Thyroid gland (tissue), 4 donors: Measurements from ENCODE around the gene HNRNPA3. TPM values are rescaled to one million over a fixed set of nuclear protein-coding genes. Genes with fewer than 3 reads are reported as not detected.

Experiments
- DNase-seq, 2 donors: peaks; one replicate each; pipeline ENCODE4 v3.0.0-alpha.2; 2019
- H3K27ac ChIP-seq, 3 donors: fragments of 200-600 bp; sonication (generic); 1 replicate in 2 of 3; 2 replicates in 1 of 3; pipeline ENCODE4 v1.5.1; 2016 to 2019; ENCODE audit warnings: mild to moderate bottlenecking in 1 of 3, moderate library complexity in 1 of 3
- H3K27me3 ChIP-seq: fragments of 200-600 bp; sonication (generic); one replicate; pipeline ENCODE4 v1.5.1; 2019
- H3K36me3 ChIP-seq, 2 donors: fragments of 200-600 bp; sonication (generic); one replicate each; pipeline ENCODE4 v1.5.1; 2016 to 2019
- H3K4me1 ChIP-seq, 2 donors: fragments of 200-600 bp; sonication (generic); one replicate each; pipeline ENCODE4 v1.5.1; 2017 to 2019
- H3K4me3 ChIP-seq, 3 donors: fragments of 200-600 bp; sonication (generic); replicated peaks in 1 of 3; 1 replicate in 2 of 3; 2 replicates in 1 of 3; pipeline ENCODE4 v1.5.1; 2016; ENCODE audit warnings: mild to moderate bottlenecking in 1 of 3
- H3K9me3 ChIP-seq: fragments of 200-600 bp; sonication (generic); one replicate; pipeline ENCODE4 v1.5.1; 2017
- CTCF ChIP-seq, 6 experiments: fragments of 200-600 bp in 3 of 6; fragments of 450-650 bp in 3 of 6; sonication (generic) in 3 of 6; IDR thresholded peaks; one replicate each; pipeline ENCODE4 v1.5.1; 2016 to 2019; ENCODE audit warnings: antibody characterized with exemption in 6 of 6, mild to moderate bottlenecking in 2 of 6, inconsistent platforms in 1 of 6, moderate library complexity in 1 of 6
- POLR2A ChIP-seq, 2 donors: fragments of 450-650 bp; IDR thresholded peaks; one replicate each; pipeline ENCODE4 v1.6.1; 2017; ENCODE audit warnings: antibody characterized with exemption in 2 of 2, mild to moderate bottlenecking in 2 of 2, moderate library complexity in 1 of 2
- WGBS, 2 donors: methylation state at CpG; one replicate each; pipeline ENCODE4 v1.1.5; 2017; 5-methylcytosine and 5-hydroxymethylcytosine counted together
- intact Hi-C: fragments of 100-400 bp; cut with DNase I; formaldehyde crosslinking; loops from one replicate; pipeline ENCODE4 v1.15.1; 2023
- total RNA-seq, 4 donors: library from RNA; depleted of rRNA; stranded (reverse); fragments of >200 nt; gene quantifications; one replicate each; pipeline ENCODE4 v1.2.3, GENCODE V29; 2016

HNRNPA3 gene
- 100 to 1,000 TPM in 1 of 4 donors, 10 to 100 TPM in 3; 80.3 to 115 (median 82.3) TPM for total RNA-seq

GRCh38 chr2:177212106-177212890 is at the start of gene HNRNPA3:
Gene HNRNPA3 (plus strand): TSS chr2:177212794. CDS start chr2:177212800, 6 bp downstream.
- Histone ChIP-seq H3K4me1 (peaks cover 35 to 41% of the 10 kb centered on the region in 2 donors), H3K27ac (peak within 1 kb of the TSS; percentile 99 to 100 (median 100)), H3K36me3 (peaks cover 15 to 17% of the 10 kb centered on the region in 2 donors), H3K4me3 (peak within 1 kb of the TSS; percentile 82 to 95 (median 82)), H3K27me3 (no peaks in the 10 kb centered on the region), H3K9me3 (no peaks in the 10 kb centered on the region)
- TF ChIP-seq CTCF (IDR thresholded peaks at IDR 0.05) (peak in 1 of 6 experiments; percentile 22), POLR2A (IDR thresholded peaks at IDR 0.05) (peak; percentile 78 to 97)
- peak; percentile 99 for DNase-seq
- 1% methylated on average over 50 to 57 of the region's 74 CpGs for WGBS, 2 donors
- intact Hi-C loops: loop anchor here (5.0 to 10.0 kb wide), 2 partner anchors 47 to 50 kb away; partner anchors contain the start of gene NFE2L2

- TF ChIP-seq CTCF (IDR thresholded peaks at IDR 0.05) (no peak), POLR2A (IDR thresholded peaks at IDR 0.05) (no peak)
Measured at GRCh38 chr2:177164131-177164530, 48.5 kb upstream of the HNRNPA3 start.

GRCh38 chr2:177164584-177165052 is 48.0 kb upstream of the HNRNPA3 start:
- Histone ChIP-seq H3K9me3 (no peaks in the 10 kb centered on the region), H3K4me1 (peaks cover 14 to 17% of the 10 kb centered on the region in 2 donors), H3K27ac (peak overlapping the region; percentile 78 to 90 (median 80)), H3K36me3 (no peaks in the 10 kb centered on the region), H3K27me3 (no peaks in the 10 kb centered on the region), H3K4me3 (peak overlapping the region in 1 of 3 donors; percentile 7)
- peak; percentile 78 to 84 for DNase-seq
- intact Hi-C loops: loop anchor here (2.0 to 10.0 kb wide), 3 partner anchors 50 to 560 kb away; partner anchors contain the start of gene HNRNPA3
- TF ChIP-seq POLR2A (IDR thresholded peaks at IDR 0.05) (no peak), CTCF (IDR thresholded peaks at IDR 0.05) (peak; percentile 99 to 100 (median 100))
- WGBS, 2 donors: 1% methylated on average over 13 of the region's 13 CpGs

More at GRCh38 chr2:177164131-177164530, 48.5 kb upstream of the HNRNPA3 start:
- peak overlapping the region in 2 of 3 donors; percentile 80 to 90 for H3K27ac ChIP-seq
- intact Hi-C loops: loop anchor here (2.0 to 10.0 kb wide), 3 partner anchors 51 to 561 kb away; partner anchors contain the start of gene HNRNPA3
- H3K4me3 ChIP-seq: no peak overlapping the region
- no peaks in the 10 kb centered on the region for H3K9me3 ChIP-seq
- no peaks in the 10 kb centered on the region for H3K36me3 ChIP-seq
- 9 to 17% methylated on average over 3 of the region's 3 CpGs for WGBS, 2 donors
- peaks cover 12 to 13% of the 10 kb centered on the region in 2 donors for H3K4me1 ChIP-seq
- DNase-seq: no peak
- H3K27me3 ChIP-seq: no peaks in the 10 kb centered on the region

- H3K27me3 ChIP-seq: no peaks in the 10 kb centered on the region
- H3K4me1 ChIP-seq: peaks cover 20 to 22% of the 10 kb centered on the region in 2 donors
- DNase-seq: no peak
- no peaks in the 10 kb centered on the region for H3K36me3 ChIP-seq
- intact Hi-C loops: loop anchor here (2.0 to 10.0 kb wide), 3 partner anchors 50 to 560 kb away; partner anchors contain the start of gene HNRNPA3
- peak overlapping the region in 2 of 3 donors; percentile 7 to 21 for H3K4me3 ChIP-seq
- peak in 1 of 2 donors; percentile 22 for TF ChIP-seq POLR2A (IDR thresholded peaks at IDR 0.05)
- no peak for TF ChIP-seq CTCF (IDR thresholded peaks at IDR 0.05)
- WGBS, 2 donors: 20 to 31% methylated on average over 8 of the region's 8 CpGs
- peak overlapping the region; percentile 78 to 90 (median 80) for H3K27ac ChIP-seq
- no peaks in the 10 kb centered on the region for H3K9me3 ChIP-seq
Measured at GRCh38 chr2:177165061-177165583, 47.5 kb upstream of the HNRNPA3 start.
